ENCODE measurements around the gene TMEM212. TPM values are rescaled to one million over a fixed set of nuclear protein-coding genes. Genes with fewer than 3 reads are reported as not detected.

Gene TMEM212
- total and polyA plus RNA-seq, 2 of the 13 experiments (the other 11 are each of a cell fraction or from before 2014, with no cell fraction given): not detected

DNA sequence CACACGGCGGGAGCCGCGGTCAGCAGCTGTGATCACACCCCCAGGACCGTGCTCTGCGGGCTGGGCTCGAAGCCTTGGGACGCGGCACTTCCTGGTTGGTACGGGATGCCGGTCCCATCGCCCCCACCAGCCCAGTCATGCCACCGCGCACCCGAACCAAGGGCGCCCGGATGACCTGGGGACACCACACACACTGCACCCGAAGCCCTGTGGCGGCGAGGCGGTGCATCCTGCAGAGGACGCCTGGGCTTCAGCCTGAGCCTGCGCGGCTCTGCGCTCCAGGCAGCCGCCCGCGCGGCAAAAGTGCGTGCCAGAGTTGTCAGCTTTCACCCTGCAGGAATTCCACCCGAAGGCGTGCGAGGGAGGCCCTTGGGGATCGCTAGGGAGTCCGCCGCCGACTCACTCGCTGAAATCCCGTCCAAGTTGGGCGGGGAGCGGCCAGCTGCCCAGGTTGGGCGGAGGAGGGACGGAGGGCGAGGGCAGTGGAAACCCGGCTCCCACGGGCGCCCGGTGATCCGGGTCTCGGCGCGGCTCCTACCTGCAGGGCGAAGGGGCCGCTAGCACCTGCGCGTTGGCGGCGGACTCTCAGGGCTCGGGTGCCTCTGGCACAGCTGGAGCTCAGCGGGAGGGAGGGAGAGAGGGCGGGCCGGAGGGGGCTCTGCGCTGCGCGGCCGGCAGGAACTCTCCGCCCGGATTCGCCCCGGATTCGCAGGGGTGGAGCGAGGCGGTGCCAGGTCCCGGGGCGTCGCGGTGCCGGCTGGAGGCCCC lies 33.1 kb upstream of the TMEM212 start, which contains the start of gene PLD1 (continued):
- peak; percentile 88 for TF ChIP-seq MAZ (IDR thresholded peaks at IDR 0.05; ENCODE audit: borderline replicate concordance, low read depth, low read length)
- peak; percentile 62 for TF ChIP-seq MAZ (CRISPR knock-in tag; IDR thresholded peaks at IDR 0.05; ENCODE audit: low read depth)
- no peak for TF ChIP-seq ZNF83 (CRISPR knock-in tag; IDR thresholded peaks at IDR 0.05; ENCODE audit: borderline replicate concordance)
- TF ChIP-seq ZNF549 (CRISPR knock-in tag; IDR thresholded peaks at IDR 0.05): no peak
- TF ChIP-seq HHEX (CRISPR knock-in tag; IDR thresholded peaks at IDR 0.05): 0 out of 2 replicates have a peak, but pooled peaks have one; percentile 16
- TF ChIP-seq, protein P1, sequence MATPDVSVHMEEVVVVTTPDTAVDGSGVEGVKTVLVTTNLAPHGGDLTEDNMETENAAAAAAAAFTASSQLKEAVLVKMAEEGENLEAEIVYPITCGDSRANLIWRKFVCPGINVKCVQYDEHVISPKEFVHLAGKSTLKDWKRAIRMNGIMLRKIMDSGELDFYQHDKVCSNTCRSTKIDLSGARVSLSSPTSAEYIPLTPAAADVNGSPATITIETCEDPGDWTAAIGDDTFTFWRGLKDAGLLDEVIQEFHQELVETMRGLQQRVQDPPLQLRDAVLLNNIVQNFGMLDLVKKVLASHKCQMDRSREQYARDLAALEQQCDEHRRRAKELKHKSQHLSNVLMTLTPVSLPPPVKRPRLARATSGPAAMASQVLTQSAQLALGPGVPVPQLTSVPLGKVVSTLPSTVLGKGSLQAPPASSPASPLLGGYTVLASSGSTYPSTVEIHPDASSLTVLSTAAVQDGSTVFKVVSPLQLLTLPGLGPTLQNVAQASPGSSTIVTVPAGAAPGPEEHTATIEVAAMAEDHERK (CRISPR knock-in tag; IDR thresholded peaks at IDR 0.05; ENCODE audit: low read depth): 0 out of 2 replicates have a peak, but pooled peaks have one; percentile 21
- peak; percentile 61; the same call in 1 of the 2 replicates for TF ChIP-seq BORCS8-MEF2B (CRISPR knock-in tag; IDR thresholded peaks at IDR 0.05)
- TF ChIP-seq GTF2F1 (IDR thresholded peaks at IDR 0.05; ENCODE audit: low read length): no peak
- TF ChIP-seq ZNF382 (CRISPR knock-in tag; IDR thresholded peaks at IDR 0.05; ENCODE audit: borderline replicate concordance): no peak
- no peak for TF ChIP-seq ZNF510 (CRISPR knock-in tag; IDR thresholded peaks at IDR 0.05; ENCODE audit: low read depth)
- TF ChIP-seq TAF1 (CRISPR knock-in tag; IDR thresholded peaks at IDR 0.05): peak; percentile 78
- TF ChIP-seq ZNF619 (CRISPR knock-in tag; IDR thresholded peaks at IDR 0.05): peak; percentile 71; the same call in 1 of the 2 replicates
- TF ChIP-seq ZNF205 (CRISPR knock-in tag; IDR thresholded peaks at IDR 0.05): no peak; the same call in 1 of the 2 replicates
- TF ChIP-seq GABPA (IDR thresholded peaks at IDR 0.05; ENCODE audit: low read depth, low read length): no peak
- no peak for TF ChIP-seq GABPA (CRISPR knock-in tag; IDR thresholded peaks at IDR 0.05; ENCODE audit: low read depth)
- TF ChIP-seq ZNF33B (CRISPR knock-in tag; IDR thresholded peaks at IDR 0.05): no peak
- TF ChIP-seq, protein P2, sequence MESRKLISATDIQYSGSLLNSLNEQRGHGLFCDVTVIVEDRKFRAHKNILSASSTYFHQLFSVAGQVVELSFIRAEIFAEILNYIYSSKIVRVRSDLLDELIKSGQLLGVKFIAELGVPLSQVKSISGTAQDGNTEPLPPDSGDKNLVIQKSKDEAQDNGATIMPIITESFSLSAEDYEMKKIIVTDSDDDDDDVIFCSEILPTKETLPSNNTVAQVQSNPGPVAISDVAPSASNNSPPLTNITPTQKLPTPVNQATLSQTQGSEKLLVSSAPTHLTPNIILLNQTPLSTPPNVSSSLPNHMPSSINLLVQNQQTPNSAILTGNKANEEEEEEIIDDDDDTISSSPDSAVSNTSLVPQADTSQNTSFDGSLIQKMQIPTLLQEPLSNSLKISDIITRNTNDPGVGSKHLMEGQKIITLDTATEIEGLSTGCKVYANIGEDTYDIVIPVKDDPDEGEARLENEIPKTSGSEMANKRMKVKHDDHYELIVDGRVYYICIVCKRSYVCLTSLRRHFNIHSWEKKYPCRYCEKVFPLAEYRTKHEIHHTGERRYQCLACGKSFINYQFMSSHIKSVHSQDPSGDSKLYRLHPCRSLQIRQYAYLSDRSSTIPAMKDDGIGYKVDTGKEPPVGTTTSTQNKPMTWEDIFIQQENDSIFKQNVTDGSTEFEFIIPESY (CRISPR knock-in tag; IDR thresholded peaks at IDR 0.05): no peak
- peak; percentile 65; the same call in 1 of the 2 replicates for TF ChIP-seq ZNF788 (CRISPR knock-in tag; IDR thresholded peaks at IDR 0.05; ENCODE audit: borderline replicate concordance)
- TF ChIP-seq SATB2 (CRISPR knock-in tag; IDR thresholded peaks at IDR 0.05): no peak; the same call in 1 of the 2 replicates
- TF ChIP-seq, protein P3, sequence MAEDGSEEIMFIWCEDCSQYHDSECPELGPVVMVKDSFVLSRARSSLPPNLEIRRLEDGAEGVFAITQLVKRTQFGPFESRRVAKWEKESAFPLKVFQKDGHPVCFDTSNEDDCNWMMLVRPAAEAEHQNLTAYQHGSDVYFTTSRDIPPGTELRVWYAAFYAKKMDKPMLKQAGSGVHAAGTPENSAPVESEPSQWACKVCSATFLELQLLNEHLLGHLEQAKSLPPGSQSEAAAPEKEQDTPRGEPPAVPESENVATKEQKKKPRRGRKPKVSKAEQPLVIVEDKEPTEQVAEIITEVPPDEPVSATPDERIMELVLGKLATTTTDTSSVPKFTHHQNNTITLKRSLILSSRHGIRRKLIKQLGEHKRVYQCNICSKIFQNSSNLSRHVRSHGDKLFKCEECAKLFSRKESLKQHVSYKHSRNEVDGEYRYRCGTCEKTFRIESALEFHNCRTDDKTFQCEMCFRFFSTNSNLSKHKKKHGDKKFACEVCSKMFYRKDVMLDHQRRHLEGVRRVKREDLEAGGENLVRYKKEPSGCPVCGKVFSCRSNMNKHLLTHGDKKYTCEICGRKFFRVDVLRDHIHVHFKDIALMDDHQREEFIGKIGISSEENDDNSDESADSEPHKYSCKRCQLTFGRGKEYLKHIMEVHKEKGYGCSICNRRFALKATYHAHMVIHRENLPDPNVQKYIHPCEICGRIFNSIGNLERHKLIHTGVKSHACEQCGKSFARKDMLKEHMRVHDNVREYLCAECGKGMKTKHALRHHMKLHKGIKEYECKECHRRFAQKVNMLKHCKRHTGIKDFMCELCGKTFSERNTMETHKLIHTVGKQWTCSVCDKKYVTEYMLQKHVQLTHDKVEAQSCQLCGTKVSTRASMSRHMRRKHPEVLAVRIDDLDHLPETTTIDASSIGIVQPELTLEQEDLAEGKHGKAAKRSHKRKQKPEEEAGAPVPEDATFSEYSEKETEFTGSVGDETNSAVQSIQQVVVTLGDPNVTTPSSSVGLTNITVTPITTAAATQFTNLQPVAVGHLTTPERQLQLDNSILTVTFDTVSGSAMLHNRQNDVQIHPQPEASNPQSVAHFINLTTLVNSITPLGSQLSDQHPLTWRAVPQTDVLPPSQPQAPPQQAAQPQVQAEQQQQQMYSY (CRISPR knock-in tag; IDR thresholded peaks at IDR 0.05): peak; percentile 43; the same call in 1 of the 2 replicates
- TF ChIP-seq, protein P4, sequence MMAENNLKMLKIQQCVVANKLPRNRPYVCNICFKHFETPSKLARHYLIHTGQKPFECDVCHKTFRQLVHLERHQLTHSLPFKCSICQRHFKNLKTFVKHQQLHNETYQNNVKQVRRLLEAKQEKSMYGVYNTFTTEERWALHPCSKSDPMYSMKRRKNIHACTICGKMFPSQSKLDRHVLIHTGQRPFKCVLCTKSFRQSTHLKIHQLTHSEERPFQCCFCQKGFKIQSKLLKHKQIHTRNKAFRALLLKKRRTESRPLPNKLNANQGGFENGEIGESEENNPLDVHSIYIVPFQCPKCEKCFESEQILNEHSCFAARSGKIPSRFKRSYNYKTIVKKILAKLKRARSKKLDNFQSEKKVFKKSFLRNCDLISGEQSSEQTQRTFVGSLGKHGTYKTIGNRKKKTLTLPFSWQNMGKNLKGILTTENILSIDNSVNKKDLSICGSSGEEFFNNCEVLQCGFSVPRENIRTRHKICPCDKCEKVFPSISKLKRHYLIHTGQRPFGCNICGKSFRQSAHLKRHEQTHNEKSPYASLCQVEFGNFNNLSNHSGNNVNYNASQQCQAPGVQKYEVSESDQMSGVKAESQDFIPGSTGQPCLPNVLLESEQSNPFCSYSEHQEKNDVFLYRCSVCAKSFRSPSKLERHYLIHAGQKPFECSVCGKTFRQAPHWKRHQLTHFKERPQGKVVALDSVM (CRISPR knock-in tag; IDR thresholded peaks at IDR 0.05): peak; percentile 97
- no peak for TF ChIP-seq RFX3 (CRISPR knock-in tag; IDR thresholded peaks at IDR 0.05)

Measured in HepG2 (cell line).